GM23338 (cell line): ENCODE data around the gene SEC14L1. TPM values are rescaled to one million over a fixed set of nuclear protein-coding genes. Genes with fewer than 3 reads are reported as not detected.
A peak's percentile ranks its signal among the peaks of the same experiment; 100 is the strongest.

Experiments used
- ATAC-seq: fragments of 200-7000 bp; cut with Tn5 transposase; 3 replicates; pipeline ENCODE4 v1.9.1; 2020
- DNase-seq: peaks from one replicate; pipeline ENCODE4 v3.0.0-alpha.2; 2015; ENCODE audit warnings: low spot score
- H2AFZ ChIP-seq: fragments of 200-600 bp; sonication (generic); 2 replicates; pipeline ENCODE4 v1.8.0; 2016; ENCODE audit warnings: antibody characterized with exemption, mild to moderate bottlenecking, moderate library complexity
- H3F3A ChIP-seq: fragments of 200-600 bp; sonication (generic); replicated peaks from 2 replicates; pipeline ENCODE4 v1.8.0; 2017; ENCODE audit warnings: antibody characterized with exemption, mixed run types, low read depth
- H3K27ac ChIP-seq: fragments of 200-600 bp; sonication (generic); 2 replicates; pipeline ENCODE4 v1.6.1; 2016; ENCODE audit warnings: low read depth
- H3K27me3 ChIP-seq: fragments of 200-600 bp; sonication (generic); 2 replicates; pipeline ENCODE4 v1.8.0; 2016; ENCODE audit warnings: mild to moderate bottlenecking, mixed run types, moderate library complexity; ENCODE audit not compliant: insufficient read depth
- H3K36me3 ChIP-seq: fragments of 200-600 bp; sonication (generic); 2 replicates; pipeline ENCODE4 v1.8.0; 2016; ENCODE audit warnings: mild to moderate bottlenecking; ENCODE audit not compliant: insufficient read depth
- H3K4me1 ChIP-seq: fragments of 200-600 bp; sonication (generic); 2 replicates; pipeline ENCODE4 v1.8.0; 2016; ENCODE audit warnings: mild to moderate bottlenecking, moderate library complexity; ENCODE audit not compliant: insufficient read depth
- H3K4me2 ChIP-seq: fragments of 200-600 bp; sonication (generic); 2 replicates; pipeline ENCODE4 v1.7.1; 2017; ENCODE audit warnings: mixed run types
- H3K4me3 ChIP-seq: fragments of 200-600 bp; sonication (generic); 2 replicates; pipeline ENCODE4 v1.6.1; 2016; ENCODE audit warnings: mixed run types
- H3K79me2 ChIP-seq: fragments of 200-600 bp; sonication (generic); replicated peaks from 2 replicates; pipeline ENCODE4 v1.8.0; 2017; ENCODE audit warnings: mild to moderate bottlenecking; ENCODE audit not compliant: insufficient read depth
- H3K9me2 ChIP-seq: fragments of 200-600 bp; sonication (generic); 2 replicates; pipeline ENCODE4 v1.8.0; 2017; ENCODE audit not compliant: insufficient read depth
- H4K20me1 ChIP-seq: fragments of 200-600 bp; sonication (generic); replicated peaks from 2 replicates; pipeline ENCODE4 v1.8.0; 2017; ENCODE audit warnings: mild to moderate bottlenecking; ENCODE audit not compliant: insufficient read depth
- H3K27ac Mint-ChIP-seq: 2 replicates; pipeline ENCODE4 v1.8.0; 2020; ENCODE audit warnings: inconsistent platforms, mild to moderate bottlenecking, moderate library complexity, mixed read lengths
- H3K27me3 Mint-ChIP-seq: 3 replicates; pipeline ENCODE4 v1.8.0; 2022; ENCODE audit warnings: low read depth, mild to moderate bottlenecking, moderate library complexity, mixed read lengths, inconsistent platforms; ENCODE audit not compliant: insufficient read depth, poor library complexity
- H3K36me3 Mint-ChIP-seq: 3 replicates; pipeline ENCODE4 v1.8.0; 2021; ENCODE audit warnings: low read depth, mild to moderate bottlenecking, inconsistent platforms, moderate library complexity, mixed read lengths
- H3K4me1 Mint-ChIP-seq: 3 replicates; pipeline ENCODE4 v1.8.0; 2020; ENCODE audit warnings: mild to moderate bottlenecking, inconsistent platforms, mixed read lengths
- H3K4me3 Mint-ChIP-seq: 3 replicates; pipeline ENCODE4 v1.8.0; 2021; ENCODE audit warnings: moderate library complexity, mild to moderate bottlenecking, inconsistent platforms, mixed read lengths
- H3K9me3 Mint-ChIP-seq: 3 replicates; pipeline ENCODE4 v1.8.0; 2020; ENCODE audit warnings: moderate library complexity, mild to moderate bottlenecking, inconsistent platforms, mixed read lengths
- CREB1 ChIP-seq: fragments of 250-450 bp; sonication (Bioruptor Pico); IDR thresholded peaks from 2 replicates; pipeline ENCODE4 v1.5.0; 2020; ENCODE audit warnings: low read depth, mild to moderate bottlenecking, moderate library complexity
- CTCF ChIP-seq, 2 experiments: fragments of 200-600 bp in 1 of 2; sonication (generic) in 1 of 2; conservative IDR thresholded peaks; 2 replicates each; pipeline versions ENCODE4 v1.5.1 to v1.6.1; 2016 to 2017; ENCODE audit warnings: antibody characterized with exemption in 2 of 2, low read depth in 2 of 2, mild to moderate bottlenecking in 2 of 2, moderate library complexity in 1 of 2
- ETS1 ChIP-seq: IDR thresholded peaks from 2 replicates; pipeline ENCODE4 v1.6.1; 2016; ENCODE audit warnings: antibody characterized with exemption
- NANOG ChIP-seq: IDR thresholded peaks from 2 replicates; pipeline ENCODE4 v1.6.1; 2016; ENCODE audit warnings: antibody characterized with exemption, borderline replicate concordance
- ZNF331 ChIP-seq: fragments of 250-450 bp; sonication (Bioruptor Pico); IDR thresholded peaks from 2 replicates; pipeline ENCODE4 v1.5.0; 2020; ENCODE audit warnings: low read depth, mild to moderate bottlenecking, moderate library complexity
- polyA plus RNA-seq: library from polyadenylated mRNA; unstranded; fragments of >200 nt; fragmentation: Nextera tagmentation; extraction: Ambion mirVana; gene quantifications from 2 replicates; pipeline ENCODE4 v1.2.1, GENCODE V29; 2016
- total RNA-seq: library from RNA; depleted of rRNA; stranded (reverse); fragments of >200 nt; shearing (Covaris generic); gene quantifications from 2 replicates; pipeline ENCODE4 v1.2.3, GENCODE V29; 2014

SEC14L1 gene
- total and polyA plus RNA-seq, 2 experiments from 2014 or later, result 26.8 to 54.8 TPM

- Histone ChIP-seq H3K27ac (no peak overlapping the region), H3F3A (peaks cover 16% of the 10 kb centered on the region; the same call in 1 of the 2 replicates), H3K36me3 (peaks cover 20% of the 10 kb centered on the region; the same call in 1 of the 2 replicates), H3K4me3 (no peak overlapping the region), H2AFZ (no peak overlapping the region), H4K20me1 (peaks cover 6% of the 10 kb centered on the region), H3K4me1 (peaks cover 36% of the 10 kb centered on the region), H3K27me3 (no peaks in the 10 kb centered on the region), H3K79me2 (peaks cover 28% of the 10 kb centered on the region), H3K4me2 (no peak overlapping the region), H3K9me2 (no peaks in the 10 kb centered on the region)
- DNase-seq, result no peak
- no peak for TF ChIP-seq ETS1
- no peak for ATAC-seq
- peaks cover 16% of the 10 kb centered on the region for H3K9me3 Mint-ChIP-seq
- peaks cover 11% of the 10 kb centered on the region for H3K27me3 Mint-ChIP-seq
- H3K4me3 Mint-ChIP-seq, result peak overlapping the region; percentile 2; the same call in 2 of the 3 replicates
- peaks cover 22% of the 10 kb centered on the region for H3K36me3 Mint-ChIP-seq
- H3K27ac Mint-ChIP-seq, result no peak overlapping the region
- peaks cover 34% of the 10 kb centered on the region for H3K4me1 Mint-ChIP-seq
Observed at GRCh38 chr17:77142689-77143088, 1.9 kb downstream of the SEC14L1 start.

GRCh38 chr17:77143306-77143705, 2.5 kb downstream of the SEC14L1 start:
- DNase-seq (no peak), ATAC-seq (no peak)
- Histone ChIP-seq H3K4me2 (no peak overlapping the region), H3K4me1 (peaks cover 42% of the 10 kb centered on the region), H3K79me2 (peaks cover 28% of the 10 kb centered on the region), H2AFZ (no peak overlapping the region), H3K27ac (no peak overlapping the region), H3K4me3 (no peak overlapping the region), H3K27me3 (no peaks in the 10 kb centered on the region), H3K9me2 (no peaks in the 10 kb centered on the region), H4K20me1 (peaks cover 6% of the 10 kb centered on the region), H3F3A (peaks cover 16% of the 10 kb centered on the region; the same call in 1 of the 2 replicates), H3K36me3 (peaks cover 20% of the 10 kb centered on the region; the same call in 1 of the 2 replicates)
- Mint-ChIP-seq H3K4me1 (peaks cover 40% of the 10 kb centered on the region), H3K9me3 (peaks cover 10% of the 10 kb centered on the region), H3K36me3 (peaks cover 16% of the 10 kb centered on the region; the same call in 2 of the 3 replicates), H3K27ac (no peak overlapping the region), H3K27me3 (peaks cover 13% of the 10 kb centered on the region), H3K4me3 (no peak overlapping the region)
- TF ChIP-seq NANOG, result no peak
- TF ChIP-seq CREB1, result no peak
- TF ChIP-seq CTCF (conservative IDR thresholded peaks at IDR 0.05; ENCODE audit: low read depth in 2 of 2), result no peak

GRCh38 chr17:77144227-77144626, 3.5 kb downstream of the SEC14L1 start:
- DNase-seq, result no peak

More at GRCh38 chr17:77144227-77144626, 3.5 kb downstream of the SEC14L1 start:
- Histone ChIP-seq H3K4me3 (no peak overlapping the region), H4K20me1 (peaks cover 10% of the 10 kb centered on the region), H3K4me1 (peaks cover 44% of the 10 kb centered on the region), H3F3A (peaks cover 16% of the 10 kb centered on the region; the same call in 1 of the 2 replicates), H3K36me3 (peaks cover 20% of the 10 kb centered on the region; the same call in 1 of the 2 replicates), H3K4me2 (no peak overlapping the region), H3K27me3 (no peaks in the 10 kb centered on the region), H3K79me2 (peaks cover 37% of the 10 kb centered on the region), H3K9me2 (no peaks in the 10 kb centered on the region), H3K27ac (no peak overlapping the region), H2AFZ (no peak overlapping the region)
- Mint-ChIP-seq H3K27ac (no peak overlapping the region), H3K27me3 (peaks cover 19% of the 10 kb centered on the region), H3K4me3 (no peak overlapping the region), H3K4me1 (peaks cover 47% of the 10 kb centered on the region), H3K36me3 (peaks cover 13% of the 10 kb centered on the region; the same call in 2 of the 3 replicates), H3K9me3 (peaks cover 7% of the 10 kb centered on the region; the same call in 2 of the 3 replicates)
- no peak for ATAC-seq
- no peak for TF ChIP-seq ZNF331 (CRISPR knock-in tag)
